Stimulated activated CD4-positive, alpha-beta T cell treated with anti-CD3 and anti-CD28 coated beads, TNF-alpha, amount 100 ng/mL, for 1 hour (primary cell): Measurements from ENCODE around the gene ST6GALNAC6.

ENCODE experiments used
- DNase-seq, 3 donors: peaks; one replicate each; pipeline ENCODE4 v3.0.0-alpha.2; 2020; ENCODE audit warnings: low read depth in 3 of 3, low spot score in 1 of 3

Gene ST6GALNAC6

DNA sequence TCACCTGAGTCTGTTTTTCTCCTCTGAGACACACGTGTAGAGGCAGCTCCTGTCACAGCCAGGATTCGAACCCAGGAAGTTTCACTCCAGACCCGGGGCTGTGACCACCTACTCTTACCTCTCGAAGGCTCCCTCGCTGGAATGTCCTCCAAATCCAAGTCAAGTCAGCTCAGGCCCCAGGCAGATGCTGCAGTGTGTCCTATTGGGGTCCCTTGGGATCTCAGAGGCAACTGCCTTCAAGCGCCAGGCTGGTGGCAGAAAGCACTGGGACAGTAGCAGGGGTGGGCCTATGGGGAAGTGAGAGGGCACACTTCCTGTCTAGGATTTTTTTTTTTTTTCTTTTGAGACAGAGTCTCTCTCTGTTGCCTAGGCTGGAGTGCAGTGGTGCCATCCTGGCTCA, 18.2 kb upstream of the ST6GALNAC6 start:
- DNase-seq, result no peak

DNA sequence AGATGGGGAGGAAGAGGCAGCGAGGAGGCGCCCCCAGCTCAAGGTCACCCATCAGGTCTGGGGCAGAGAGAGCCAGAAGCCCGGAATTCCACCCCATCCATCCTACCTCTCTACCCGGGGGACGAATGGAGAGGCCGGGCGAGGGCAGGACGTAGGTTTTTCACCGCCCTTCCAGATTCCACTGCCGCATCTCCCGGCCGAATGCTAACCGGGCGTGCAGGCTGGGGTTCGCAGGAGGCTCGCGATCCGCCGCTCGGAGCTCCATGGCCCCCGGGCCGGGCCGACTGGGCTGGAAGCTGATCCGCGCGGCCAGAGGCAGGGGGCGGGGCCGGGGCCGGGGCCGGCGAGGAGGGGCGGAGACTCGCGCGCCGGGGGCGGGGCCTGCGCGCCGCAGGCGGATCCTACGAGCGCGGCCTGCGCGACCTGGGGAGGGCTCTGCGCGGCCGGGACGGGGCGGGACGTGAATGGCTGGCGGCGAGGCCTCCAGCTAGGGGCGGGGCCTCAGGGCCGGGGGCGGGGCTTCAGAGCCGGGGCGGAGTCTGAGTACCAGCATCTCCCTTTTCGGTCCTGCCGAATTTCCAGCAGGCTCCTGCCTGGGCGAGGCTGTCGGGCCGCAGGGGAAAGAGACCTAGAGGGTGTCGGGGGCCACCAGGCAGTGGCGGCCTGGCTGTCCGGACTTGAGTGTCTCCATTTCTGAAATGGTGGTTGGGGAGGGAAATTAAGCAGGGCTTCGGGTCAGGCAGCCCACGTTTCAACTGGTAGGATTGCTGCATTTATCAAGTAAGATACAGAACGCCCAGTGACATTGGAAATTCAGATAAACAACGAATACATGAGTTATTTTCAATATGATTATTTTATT, 17.5 kb upstream of the ST6GALNAC6 start, which contains the start of gene ST6GALNAC4:
Gene ST6GALNAC4 (minus strand): TSS at position 322 of the 862 bp plus-strand sequence. CDS start 622 bp downstream, outside the sequence.
- peak; percentile 87 to 98 (median 93) for DNase-seq

DNA sequence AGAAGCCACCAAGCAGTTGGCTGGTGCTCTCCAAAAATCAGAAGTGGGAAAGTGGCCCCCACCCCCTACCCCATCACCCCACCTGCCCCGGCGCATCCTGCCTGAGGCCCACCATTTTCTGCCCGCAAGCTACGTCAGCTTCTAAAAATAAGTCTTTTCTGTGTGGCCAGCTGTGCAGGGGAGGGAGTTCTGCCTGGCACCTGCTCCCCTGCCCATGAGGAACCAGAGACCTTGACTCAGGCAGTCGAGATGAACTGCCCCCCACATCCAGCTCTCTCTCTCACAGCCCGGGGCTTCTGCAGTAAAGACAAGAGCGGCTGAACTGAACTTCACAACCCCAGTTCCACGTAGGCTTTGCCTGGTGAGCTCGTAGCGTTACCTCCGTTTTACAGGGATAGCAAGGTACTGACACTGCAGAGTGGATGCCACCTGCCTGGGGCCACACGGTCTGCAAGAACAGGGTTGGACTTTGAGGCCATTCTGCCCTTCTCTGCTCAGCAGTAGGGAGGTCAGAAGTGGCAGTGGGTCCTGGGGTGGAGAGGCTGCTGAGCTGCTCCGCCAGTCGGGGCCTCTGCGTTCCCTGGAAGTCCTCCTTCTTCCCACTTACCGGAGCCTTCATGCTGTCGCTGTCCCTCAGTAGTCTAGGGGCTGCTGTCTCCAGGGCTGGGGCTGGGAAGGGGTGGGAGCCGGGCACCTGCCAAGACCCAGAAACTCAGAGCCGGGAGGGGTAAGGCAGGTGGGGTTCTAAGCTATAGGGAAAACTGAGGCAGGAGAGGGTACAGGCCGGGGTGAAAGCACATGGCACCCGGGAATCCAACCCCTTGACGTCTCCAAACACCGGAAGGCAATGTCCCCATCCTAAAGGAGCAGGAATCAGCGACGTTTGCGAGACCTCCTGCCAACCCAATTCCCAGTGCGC, 16.7 kb upstream of the ST6GALNAC6 start:
- no peak for DNase-seq

GRCh38 chr9:127915325-127915752, 15.9 kb upstream of the ST6GALNAC6 start:
- no peak for DNase-seq

DNA sequence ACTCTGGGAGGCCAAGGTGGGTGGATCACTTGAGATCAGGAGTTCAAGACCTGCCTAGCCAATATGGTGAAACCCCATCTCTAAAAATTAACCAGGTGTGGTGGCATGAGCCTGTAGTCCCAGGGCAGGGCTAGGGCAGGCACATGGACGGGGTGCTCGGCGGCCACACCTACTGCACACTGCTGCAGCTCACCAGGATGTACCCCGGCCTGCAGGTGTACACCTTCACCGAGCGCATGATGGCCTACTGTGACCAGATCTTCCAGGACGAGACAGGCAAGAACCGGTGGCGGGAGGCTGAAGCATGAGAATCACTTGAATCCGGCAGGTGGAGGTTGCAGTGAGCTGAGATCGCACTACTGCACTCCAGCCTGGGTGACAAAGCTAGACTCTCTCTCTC, 14.3 kb upstream of the ST6GALNAC6 start:
- DNase-seq, result no peak

- no peak for DNase-seq
These were observed 13.5 kb upstream of the ST6GALNAC6 start for GRCh38 chr9:127912882-127913281.

- DNase-seq, result no peak
These were observed 12.9 kb upstream of the ST6GALNAC6 start for GRCh38 chr9:127912296-127912695.

GRCh38 chr9:127910613-127911205, 11.3 kb upstream of the ST6GALNAC6 start:
- DNase-seq, result no peak

GRCh38 chr9:127909839-127910273, 10.5 kb upstream of the ST6GALNAC6 start:
- DNase-seq, result no peak

- DNase-seq, result no peak
These were observed 9.2 kb upstream of the ST6GALNAC6 start for GRCh38 chr9:127908660-127908926.

DNA sequence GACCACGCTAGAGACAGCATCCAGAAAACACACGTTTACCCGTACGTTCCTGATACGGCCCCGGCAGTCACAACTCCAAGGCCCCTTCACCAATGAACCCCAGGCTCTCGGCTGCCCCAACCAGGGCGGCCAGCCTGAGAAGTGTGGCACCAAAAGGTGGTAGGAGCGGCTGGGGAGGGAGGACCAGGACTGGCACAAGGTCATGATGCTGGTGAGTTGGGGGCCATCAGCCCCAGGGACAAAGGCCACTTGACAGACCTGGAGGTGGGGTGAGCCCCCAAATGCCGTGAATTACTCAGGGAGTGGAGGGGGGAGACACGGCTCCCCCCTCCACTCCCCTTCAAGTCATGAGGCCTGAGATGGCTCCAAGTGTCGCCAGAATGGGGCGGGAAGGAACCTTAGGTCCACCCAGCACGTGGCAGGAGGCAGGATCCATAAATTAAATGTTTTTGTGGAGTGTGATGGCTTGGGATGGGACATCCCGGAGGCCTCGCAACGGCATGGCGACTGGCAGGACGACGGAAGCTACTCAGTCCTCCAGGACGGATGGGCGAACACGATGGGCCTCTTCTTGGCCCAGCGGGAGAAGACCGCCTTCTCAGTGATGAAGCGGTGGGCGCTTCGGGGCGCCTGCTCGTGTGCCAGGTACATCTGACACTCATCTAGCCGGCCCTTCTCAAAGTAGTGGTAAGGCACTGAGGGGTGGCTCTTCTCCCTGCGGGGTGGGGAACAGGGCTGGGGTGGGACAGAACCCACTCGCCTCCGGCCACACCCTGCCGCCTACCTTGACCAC, 8.7 kb upstream of the ST6GALNAC6 start:
- no peak for DNase-seq

GRCh38 chr9:127905788-127906191, 6.4 kb upstream of the ST6GALNAC6 start:
- peak in 2 of 3 donors; percentile 57 to 60 for DNase-seq

- DNase-seq, result peak in 2 of 3 donors; percentile 38 to 51
These were observed 5.8 kb upstream of the ST6GALNAC6 start for GRCh38 chr9:127905004-127905728.

- no peak for DNase-seq
These were observed 5.2 kb upstream of the ST6GALNAC6 start for GRCh38 chr9:127904561-127905003.

DNA sequence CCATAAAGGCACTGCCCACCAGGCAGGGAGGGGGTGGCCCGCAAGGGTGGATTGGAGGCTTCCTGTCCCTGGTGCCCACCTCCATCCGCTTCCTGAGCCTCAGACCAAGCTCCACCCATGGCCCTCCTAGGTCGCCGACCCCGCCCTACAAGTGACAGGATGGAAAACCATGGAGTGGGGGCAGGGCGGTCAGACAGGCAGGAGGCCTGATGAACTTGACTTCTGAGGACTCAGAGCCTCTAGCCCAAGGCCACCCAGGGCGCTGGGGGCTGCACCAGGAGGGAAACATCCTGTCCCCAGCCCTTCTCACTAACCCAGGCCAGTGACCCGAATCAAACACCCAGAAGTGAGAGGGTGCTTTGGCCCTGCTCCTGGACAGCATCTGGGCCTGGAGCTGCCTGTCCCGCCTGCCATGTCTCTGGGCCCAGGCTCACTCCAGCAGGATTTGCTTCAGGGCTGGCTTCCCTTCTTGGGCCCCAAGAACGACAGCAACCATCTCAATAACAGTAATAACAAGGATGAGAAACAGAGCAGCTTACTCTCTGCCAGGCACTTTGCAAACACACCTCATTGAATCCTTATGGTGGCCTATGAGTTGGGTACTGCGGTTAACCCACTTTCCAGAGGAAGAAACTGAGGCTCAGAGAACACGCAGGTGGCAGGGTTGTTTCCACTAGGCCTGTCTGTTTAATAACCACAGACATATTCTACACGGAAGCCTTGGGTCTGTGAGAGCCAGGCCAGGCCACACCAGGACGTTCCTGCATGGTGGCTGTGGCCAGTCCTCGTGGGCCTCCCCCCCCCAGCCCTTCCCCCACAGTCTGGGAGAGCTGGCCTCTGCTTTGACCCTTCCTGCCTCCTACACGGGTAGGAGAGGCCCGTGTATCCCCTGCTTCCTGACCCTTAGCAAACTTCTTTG, 4.4 kb upstream of the ST6GALNAC6 start:
- peak in 2 of 3 donors; percentile 49 to 59 for DNase-seq

DNA sequence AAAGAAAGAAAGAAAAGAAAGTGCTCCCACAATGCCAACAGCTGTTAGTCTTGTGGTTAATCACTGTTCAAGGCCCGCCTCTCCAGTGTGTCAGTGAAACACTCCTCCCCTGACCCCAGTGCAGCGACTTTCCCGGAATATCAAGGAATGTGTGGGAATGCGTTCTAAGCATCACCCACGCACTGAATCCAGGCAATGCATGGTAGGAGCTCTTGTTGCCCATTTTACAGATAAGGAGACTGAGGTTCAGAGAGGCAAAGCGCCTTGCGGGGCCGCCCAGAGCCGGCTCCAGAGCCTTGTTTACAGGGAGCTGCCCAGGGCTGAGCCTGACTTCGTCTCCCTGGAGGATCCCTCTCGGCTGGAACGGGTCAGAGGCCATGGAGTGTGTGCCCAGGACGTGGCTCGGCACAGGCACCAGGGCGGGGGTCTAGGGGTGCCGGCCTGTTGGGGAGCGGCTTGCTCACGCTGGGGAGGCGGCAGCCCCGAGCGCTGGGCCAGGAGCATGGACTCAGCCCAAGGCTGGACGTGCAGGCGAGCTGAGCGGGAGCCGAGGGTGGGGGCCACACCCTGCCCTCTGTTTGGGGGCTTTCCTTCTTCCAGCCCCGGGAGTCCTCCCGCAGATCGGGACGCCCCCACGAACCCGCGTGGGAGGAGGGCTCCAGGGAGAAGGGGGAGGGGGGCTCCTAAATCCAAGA, 823 bp downstream of the ST6GALNAC6 start:
- DNase-seq, result no peak

- DNase-seq, result peak in 1 of 3 donors; percentile 29
These were observed 2.2 kb downstream of the ST6GALNAC6 start for GRCh38 chr9:127897193-127897692.
